Type B pancreatic cell (in vitro differentiated cells): ENCODE data around the gene KNSTRN. TPM values are rescaled to one million over a fixed set of nuclear protein-coding genes. Genes with fewer than 3 reads are reported as not detected.

Experiments used
- DNase-seq: peaks from one replicate; pipeline ENCODE4 v3.0.0; 2021; ENCODE audit warnings: mixed read lengths; ENCODE audit not compliant: unreplicated experiment; ENCODE audit errors: extremely low spot score
- H3K27ac Mint-ChIP-seq: 2 replicates; pipeline ENCODE4 v1.8.0; 2021; ENCODE audit warnings: mild to moderate bottlenecking, mixed read lengths
- H3K27me3 Mint-ChIP-seq: 2 replicates; pipeline ENCODE4 v1.8.0; 2021; ENCODE audit warnings: mixed read lengths
- H3K36me3 Mint-ChIP-seq: 2 replicates; pipeline ENCODE4 v1.8.0; 2021; ENCODE audit warnings: mixed read lengths
- H3K4me1 Mint-ChIP-seq: one replicate; pipeline ENCODE4 v1.8.0; 2021; ENCODE audit warnings: mixed read lengths; ENCODE audit not compliant: unreplicated experiment
- H3K4me3 Mint-ChIP-seq: 2 replicates; pipeline ENCODE4 v1.8.0; 2021; ENCODE audit warnings: mild to moderate bottlenecking, mixed read lengths
- H3K9me3 Mint-ChIP-seq: 2 replicates; pipeline ENCODE4 v1.8.0; 2021; ENCODE audit warnings: mixed read lengths
- total RNA-seq: library from RNA; stranded (reverse); gene quantifications from 2 replicates; pipeline ENCODE4 v1.2.1, GENCODE V29; 2021; ENCODE audit warnings: low replicate concordance
- TF ChIP-seq, protein P1 (sequence below): fragments of 200-600 bp; sonication (generic); conservative IDR thresholded peaks from 2 replicates; pipeline ENCODE4 v1.5.0; 2021; ENCODE audit warnings: antibody characterized with exemption, mild to moderate bottlenecking

The KNSTRN gene
- total RNA-seq, 1 donor from 2014 or later = 52.2 TPM

GRCh38 chr15:40335938-40336743, 46.4 kb upstream of the KNSTRN start:
- Mint-ChIP-seq H3K9me3 (no peaks in the 10 kb centered on the region), H3K36me3 (no peaks in the 10 kb centered on the region), H3K4me1 (peaks cover 22% of the 10 kb centered on the region), H3K27ac (no peak overlapping the region), H3K27me3 (peaks cover 3% of the 10 kb centered on the region), H3K4me3 (peak overlapping the region; percentile 17)
- TF ChIP-seq, protein P1, sequence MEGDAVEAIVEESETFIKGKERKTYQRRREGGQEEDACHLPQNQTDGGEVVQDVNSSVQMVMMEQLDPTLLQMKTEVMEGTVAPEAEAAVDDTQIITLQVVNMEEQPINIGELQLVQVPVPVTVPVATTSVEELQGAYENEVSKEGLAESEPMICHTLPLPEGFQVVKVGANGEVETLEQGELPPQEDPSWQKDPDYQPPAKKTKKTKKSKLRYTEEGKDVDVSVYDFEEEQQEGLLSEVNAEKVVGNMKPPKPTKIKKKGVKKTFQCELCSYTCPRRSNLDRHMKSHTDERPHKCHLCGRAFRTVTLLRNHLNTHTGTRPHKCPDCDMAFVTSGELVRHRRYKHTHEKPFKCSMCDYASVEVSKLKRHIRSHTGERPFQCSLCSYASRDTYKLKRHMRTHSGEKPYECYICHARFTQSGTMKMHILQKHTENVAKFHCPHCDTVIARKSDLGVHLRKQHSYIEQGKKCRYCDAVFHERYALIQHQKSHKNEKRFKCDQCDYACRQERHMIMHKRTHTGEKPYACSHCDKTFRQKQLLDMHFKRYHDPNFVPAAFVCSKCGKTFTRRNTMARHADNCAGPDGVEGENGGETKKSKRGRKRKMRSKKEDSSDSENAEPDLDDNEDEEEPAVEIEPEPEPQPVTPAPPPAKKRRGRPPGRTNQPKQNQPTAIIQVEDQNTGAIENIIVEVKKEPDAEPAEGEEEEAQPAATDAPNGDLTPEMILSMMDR = no peak
- no peak for DNase-seq

DNA sequence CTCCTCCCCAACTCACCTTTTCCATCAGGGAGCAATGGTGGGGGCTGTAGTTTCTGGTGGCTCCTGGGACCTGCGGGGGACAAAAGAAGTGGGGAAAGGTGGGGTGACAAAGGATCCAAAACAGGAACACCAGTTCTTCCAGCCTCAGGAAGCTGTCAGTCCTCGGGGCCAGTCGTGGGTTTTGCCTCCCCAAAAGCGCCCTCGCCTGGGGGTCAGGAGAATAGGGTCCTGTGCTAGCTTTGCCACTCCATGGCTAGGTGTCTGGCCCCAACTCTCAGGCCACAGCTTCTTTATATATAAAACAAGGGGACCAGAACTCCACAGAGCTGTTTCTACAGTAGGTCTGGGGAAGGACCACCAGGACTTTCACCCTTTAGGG, 45.8 kb upstream of the KNSTRN start:
- Mint-ChIP-seq H3K9me3 (no peaks in the 10 kb centered on the region), H3K27me3 (peaks cover 3% of the 10 kb centered on the region), H3K27ac (no peak overlapping the region), H3K36me3 (no peaks in the 10 kb centered on the region), H3K4me3 (no peak overlapping the region), H3K4me1 (peaks cover 25% of the 10 kb centered on the region)
- no peak for DNase-seq
- TF ChIP-seq, protein P1 = no peak

DNA sequence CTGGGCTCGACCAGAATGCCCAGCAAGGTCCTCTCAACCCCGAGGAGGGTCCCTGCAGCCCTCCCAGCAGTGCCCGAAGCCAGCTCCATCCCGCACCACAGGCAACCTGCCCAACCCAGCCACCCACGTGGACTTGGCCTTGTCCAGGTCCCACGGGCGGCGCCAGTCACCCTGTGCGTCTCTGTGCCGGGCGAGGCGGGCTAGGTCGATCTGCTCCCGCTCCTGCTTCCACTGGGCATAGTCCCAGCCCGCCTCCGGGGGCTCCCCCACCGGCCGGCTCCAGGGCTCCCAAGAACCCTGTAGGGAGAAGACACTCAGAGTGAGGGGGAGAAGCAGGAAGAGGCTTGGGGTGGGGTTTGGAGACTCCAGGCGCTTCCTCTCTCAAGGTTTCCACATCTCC, 44.9 kb upstream of the KNSTRN start:
- TF ChIP-seq, protein P1 = no peak
- peak overlapping the region; percentile 71 for H3K27ac Mint-ChIP-seq

DNA sequence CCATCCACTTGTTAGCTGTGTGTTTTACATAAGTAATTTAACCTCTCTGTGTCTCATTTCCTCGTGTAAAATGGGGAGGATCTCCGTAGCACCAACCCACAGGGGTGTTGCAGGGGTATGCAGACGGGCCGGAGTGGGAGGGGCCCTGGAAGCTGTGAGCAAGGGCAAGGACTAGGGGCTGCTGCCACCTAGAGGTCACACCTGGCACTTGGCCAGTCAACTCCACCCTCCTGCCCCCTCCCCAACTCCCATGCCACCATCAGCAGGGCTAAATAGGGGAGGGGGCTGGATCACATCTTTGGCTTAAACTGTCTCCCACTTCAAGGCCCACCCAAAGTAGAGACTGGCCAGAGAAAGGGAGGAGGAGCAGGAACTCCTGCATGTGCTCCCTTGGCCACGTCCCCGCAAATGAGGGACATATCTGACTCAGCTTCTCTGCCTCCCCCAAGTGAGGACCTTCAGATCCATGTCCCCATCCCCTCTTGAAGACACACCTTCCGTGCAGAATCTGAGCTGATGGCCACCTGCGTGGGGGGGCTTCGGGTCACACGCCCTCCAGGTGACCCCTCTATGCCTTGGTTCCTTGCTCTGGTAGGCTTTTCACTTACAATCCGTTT, 44.4 kb upstream of the KNSTRN start:
- Mint-ChIP-seq H3K27me3 (peaks cover 3% of the 10 kb centered on the region), H3K36me3 (no peaks in the 10 kb centered on the region), H3K9me3 (no peaks in the 10 kb centered on the region), H3K4me1 (peaks cover 25% of the 10 kb centered on the region), H3K4me3 (no peak overlapping the region), H3K27ac (peak overlapping the region; percentile 71)
- TF ChIP-seq, protein P1 = peak; percentile 95
- no peak for DNase-seq

More for the DNA sequence above, 44.9 kb upstream of the KNSTRN start:
- Mint-ChIP-seq H3K4me1 (peaks cover 25% of the 10 kb centered on the region), H3K4me3 (no peak overlapping the region), H3K36me3 (no peaks in the 10 kb centered on the region), H3K9me3 (no peaks in the 10 kb centered on the region), H3K27me3 (peaks cover 3% of the 10 kb centered on the region)
- DNase-seq = no peak

DNA sequence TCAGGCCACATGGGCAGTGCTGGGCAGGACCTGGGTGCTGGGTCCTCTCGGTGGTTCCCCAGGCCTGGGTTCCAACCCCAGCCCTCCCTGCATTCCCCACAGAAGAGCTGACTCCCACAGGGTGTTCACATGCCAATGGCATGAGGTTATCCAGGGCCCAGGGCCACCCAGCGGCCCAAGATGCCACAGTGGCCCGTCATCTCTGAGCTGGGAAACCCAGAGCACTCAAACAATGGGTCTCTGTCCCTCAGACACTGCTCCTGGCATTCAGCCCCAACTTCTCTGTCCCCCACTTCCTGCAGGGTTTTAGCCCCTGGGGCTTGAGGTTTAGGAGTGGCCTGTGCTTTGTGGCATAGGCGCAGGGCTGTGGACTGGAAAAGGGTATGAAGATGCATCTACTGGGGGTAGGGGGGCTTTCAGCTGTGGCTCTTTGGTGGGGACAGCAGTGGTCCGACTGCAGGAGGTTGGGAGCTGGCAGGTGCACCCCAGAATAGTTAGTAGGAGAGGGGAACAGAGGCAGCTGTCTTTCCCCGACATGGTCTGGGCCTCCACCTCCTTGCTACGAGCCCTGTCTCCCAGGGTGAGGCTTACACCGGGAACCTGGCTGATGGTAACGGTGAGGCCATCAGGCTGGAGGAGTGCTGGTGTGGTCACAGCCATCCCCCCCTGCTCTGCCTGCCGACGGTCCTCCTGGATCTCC, 43.5 kb upstream of the KNSTRN start:
- Mint-ChIP-seq H3K27me3 (peaks cover 3% of the 10 kb centered on the region), H3K36me3 (no peaks in the 10 kb centered on the region), H3K4me3 (no peak overlapping the region), H3K9me3 (no peaks in the 10 kb centered on the region), H3K4me1 (peaks cover 23% of the 10 kb centered on the region), H3K27ac (no peak overlapping the region)
- DNase-seq = no peak
- TF ChIP-seq, protein P1 = no peak
